Measurements from ENCODE around the gene SCAF8. TPM values are rescaled to one million over a fixed set of nuclear protein-coding genes. Genes with fewer than 3 reads are reported as not detected.
"Not testable (repeated sequence)": the region's sequence is repeated elsewhere in the genome, so short reads cannot be mapped to it uniquely, and the experiment has no call there.

The SCAF8 gene
- total RNA-seq, 1 donor = 47.6 TPM

- DNase-seq (ENCODE audit: low read depth) = no peak
- H3K4me3 ChIP-seq (ENCODE audit: low read depth, low read length) = no peak overlapping the region
Observed at GRCh38 chr6:154792761-154793160, 59.5 kb downstream of the SCAF8 start.

GRCh38 chr6:154796484-154796883, 63.3 kb downstream of the SCAF8 start:
- no peak for TF ChIP-seq CTCF (IDR thresholded peaks at IDR 0.05; ENCODE audit: insufficient read depth, low read length)
- no peak for DNase-seq (ENCODE audit: low read depth)
- no peak overlapping the region for H3K4me3 ChIP-seq (ENCODE audit: low read depth, low read length)

More at GRCh38 chr6:154792761-154793160, 59.5 kb downstream of the SCAF8 start:
- TF ChIP-seq CTCF (IDR thresholded peaks at IDR 0.05; ENCODE audit: insufficient read depth, low read length) = no peak

- no peak for DNase-seq (ENCODE audit: low read depth)
- H3K4me3 ChIP-seq (ENCODE audit: low read depth, low read length) = no peak overlapping the region
- no peak for TF ChIP-seq CTCF (IDR thresholded peaks at IDR 0.05; ENCODE audit: insufficient read depth, low read length)
Observed at GRCh38 chr6:154797857-154798256, 64.6 kb downstream of the SCAF8 start.

GRCh38 chr6:154800338-154800737, 67.1 kb downstream of the SCAF8 start:
- H3K4me3 ChIP-seq (ENCODE audit: low read depth, low read length) = no peak overlapping the region
- TF ChIP-seq CTCF (IDR thresholded peaks at IDR 0.05; ENCODE audit: insufficient read depth, low read length) = no peak
- DNase-seq (ENCODE audit: low read depth) = no peak

GRCh38 chr6:154805288-154805911, 72.2 kb downstream of the SCAF8 start:
- H3K4me3 ChIP-seq (ENCODE audit: low read depth, low read length) = no peak overlapping the region
- DNase-seq (ENCODE audit: low read depth) = peak; percentile 78
- TF ChIP-seq CTCF (IDR thresholded peaks at IDR 0.05; ENCODE audit: insufficient read depth, low read length) = peak; percentile 44

GRCh38 chr6:154806804-154807203, 73.6 kb downstream of the SCAF8 start:
- DNase-seq (ENCODE audit: low read depth) = no peak
- TF ChIP-seq CTCF (IDR thresholded peaks at IDR 0.05; ENCODE audit: insufficient read depth, low read length) = no peak
- no peak overlapping the region for H3K4me3 ChIP-seq (ENCODE audit: low read depth, low read length)

- not testable (repeated sequence) for H3K4me3 ChIP-seq (ENCODE audit: low read depth, low read length); DNase-seq (ENCODE audit: low read depth)
Observed at GRCh38 chr6:154811663-154812062, 78.4 kb downstream of the SCAF8 start.
